ENCODE measurements around the gene TMEM263. TPM values are rescaled to one million over a fixed set of nuclear protein-coding genes. Genes with fewer than 3 reads are reported as not detected.

The TMEM263 gene
- total and polyA plus RNA-seq, 2 of the 8 experiments (the other 6 are each of a cell fraction or from before 2014, with no cell fraction given), result 2.9 to 12.3 TPM

DNA sequence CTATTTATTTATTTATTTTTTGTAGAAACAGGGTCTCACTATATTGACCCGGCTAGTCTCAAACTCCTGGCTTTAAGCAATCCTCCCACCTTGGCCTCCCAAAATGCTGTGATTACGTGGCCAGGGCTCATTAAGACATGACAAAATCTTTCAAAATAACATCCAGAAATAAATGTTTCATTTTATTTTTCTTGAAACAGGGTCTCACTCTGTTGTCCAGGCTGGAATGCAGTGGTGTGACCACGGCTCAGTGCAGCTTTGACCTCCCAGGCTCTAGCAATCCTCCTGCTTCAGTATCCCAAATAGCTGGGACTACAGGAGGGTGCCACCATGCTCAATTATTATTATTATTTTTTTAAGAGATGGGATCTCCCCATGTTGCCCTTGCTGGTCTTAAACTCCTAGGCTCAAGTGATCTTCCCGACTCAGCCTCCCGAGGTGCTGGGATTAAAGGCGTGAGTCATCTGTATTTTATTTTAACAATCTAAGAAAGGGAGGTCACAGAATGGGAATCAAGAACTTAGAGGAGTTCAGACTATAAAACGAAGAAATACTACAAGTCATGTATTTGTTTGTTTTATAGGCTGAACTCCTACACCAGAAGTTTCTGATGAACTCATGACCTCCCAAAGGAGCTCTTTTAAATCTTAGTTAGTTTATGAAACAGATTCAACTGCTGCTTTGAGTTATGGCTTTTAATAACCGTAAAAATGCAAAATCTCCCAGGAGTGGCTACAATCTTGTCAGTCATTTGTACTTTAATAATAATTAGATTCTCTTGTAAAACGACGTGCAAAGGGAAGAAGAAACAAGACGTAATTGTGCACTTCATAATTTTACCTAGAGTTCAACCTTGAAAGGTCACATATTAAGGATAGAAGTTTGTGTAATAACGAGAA lies 2.1 kb upstream of the TMEM263 start:
- Histone ChIP-seq H3K27me3 (replicated peaks in 1 of 4; ENCODE audit: control insufficient read depth in 3 of 4, extremely low read depth in 1 of 4, insufficient read depth in 3 of 4, low read length in 3 of 4) (peaks cover 0 to 12% (median 8%) of the 10 kb centered on the region in 4 experiments; a peak in 6 of 7 replicates), H3K4me3 (ENCODE audit: extremely low read depth in 1 of 4, insufficient read depth in 2 of 4, low read depth in 3 of 4, low read length in 4 of 4) (no peak overlapping the region)
- WGBS, 2 experiments (ENCODE audit: extremely low coverage in 1 of 2, insufficient coverage in 1 of 2, insufficient read length in 1 of 2, insufficient replicate concordance in 2 of 2, low coverage in 1 of 2, low lambda C conversion rate in 2 of 2, missing lambda C conversion rate in 1 of 2), result 86% methylated on average over 12 of the region's 12 CpGs; no CpG with 5 or more reads in 1 of the 2 experiments
- TF ChIP-seq BCL11A (IDR thresholded peaks at IDR 0.05; ENCODE audit: low read depth in 2 of 2, low read length in 2 of 2), result no peak
- no peak for TF ChIP-seq HDAC2 (IDR thresholded peaks at IDR 0.05; ENCODE audit: borderline replicate concordance in 1 of 2, low read depth in 2 of 2, low read length in 2 of 2)
- no peak for TF ChIP-seq NRF1 (IDR thresholded peaks at IDR 0.05; ENCODE audit: low read depth, low read length)
- no peak for TF ChIP-seq ZNF274 (IDR thresholded peaks at IDR 0.05; ENCODE audit: borderline replicate concordance, extremely low read depth, low read length)
- no peak for TF ChIP-seq TCF12 (IDR thresholded peaks at IDR 0.05; ENCODE audit: low read depth, low read length)
- TF ChIP-seq JUND (IDR thresholded peaks at IDR 0.05; ENCODE audit: low read length), result no peak
- TF ChIP-seq PHF8 (conservative IDR thresholded peaks at IDR 0.05; ENCODE audit: low read depth, low read length), result no peak
- TF ChIP-seq POLR2AphosphoS5 (IDR thresholded peaks at IDR 0.05; ENCODE audit: low read depth, low read length), result no peak
- TF ChIP-seq, protein P1, sequence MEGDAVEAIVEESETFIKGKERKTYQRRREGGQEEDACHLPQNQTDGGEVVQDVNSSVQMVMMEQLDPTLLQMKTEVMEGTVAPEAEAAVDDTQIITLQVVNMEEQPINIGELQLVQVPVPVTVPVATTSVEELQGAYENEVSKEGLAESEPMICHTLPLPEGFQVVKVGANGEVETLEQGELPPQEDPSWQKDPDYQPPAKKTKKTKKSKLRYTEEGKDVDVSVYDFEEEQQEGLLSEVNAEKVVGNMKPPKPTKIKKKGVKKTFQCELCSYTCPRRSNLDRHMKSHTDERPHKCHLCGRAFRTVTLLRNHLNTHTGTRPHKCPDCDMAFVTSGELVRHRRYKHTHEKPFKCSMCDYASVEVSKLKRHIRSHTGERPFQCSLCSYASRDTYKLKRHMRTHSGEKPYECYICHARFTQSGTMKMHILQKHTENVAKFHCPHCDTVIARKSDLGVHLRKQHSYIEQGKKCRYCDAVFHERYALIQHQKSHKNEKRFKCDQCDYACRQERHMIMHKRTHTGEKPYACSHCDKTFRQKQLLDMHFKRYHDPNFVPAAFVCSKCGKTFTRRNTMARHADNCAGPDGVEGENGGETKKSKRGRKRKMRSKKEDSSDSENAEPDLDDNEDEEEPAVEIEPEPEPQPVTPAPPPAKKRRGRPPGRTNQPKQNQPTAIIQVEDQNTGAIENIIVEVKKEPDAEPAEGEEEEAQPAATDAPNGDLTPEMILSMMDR (IDR thresholded peaks at IDR 0.05; ENCODE audit: control extremely low read depth in 1 of 3, insufficient read depth in 1 of 3, low read depth in 1 of 3, low read length in 3 of 3), result no peak

More for the DNA sequence above, 2.1 kb upstream of the TMEM263 start:
- Histone ChIP-seq H3K4ac (replicated peaks; ENCODE audit: insufficient read length, low read depth, low read length) (no peak overlapping the region), H3K4me1 (replicated peaks in 1 of 4; ENCODE audit: control insufficient read depth in 3 of 4, insufficient read depth in 4 of 4, low read length in 3 of 4) (0 out of 7 replicates have a peak, but pooled peaks cover 0 to 3% (median 0%) of the 10 kb centered on the region in 4 experiments), H4K20me1 (replicated peaks in 1 of 2; ENCODE audit: control insufficient read depth in 1 of 2, insufficient read depth in 2 of 2, low read length in 2 of 2) (peaks cover 0 to 2% of the 10 kb centered on the region in 2 experiments), H3K18ac (ENCODE audit: extremely low read depth, low read length) (no peak overlapping the region), H3K4me2 (ENCODE audit: insufficient read depth in 1 of 2, low read depth in 2 of 2, low read length in 2 of 2) (no peak overlapping the region; a peak in 1 of 4 replicates), H2AFZ (ENCODE audit: low read length) (no peak overlapping the region), H2BK120ac (replicated peaks; ENCODE audit: low read depth, low read length) (no peak overlapping the region), H3K36me3 (ENCODE audit: control insufficient read depth in 2 of 4, insufficient read depth in 4 of 4, low read length in 3 of 4) (no peaks in the 10 kb centered on the region), H3K79me1 (ENCODE audit: low read depth, low read length) (no peaks in the 10 kb centered on the region), H2BK20ac (ENCODE audit: low read length) (no peak overlapping the region), H2BK15ac (ENCODE audit: low read length) (no peak overlapping the region), H2AK5ac (ENCODE audit: low read depth, low read length) (no peak overlapping the region), H4K91ac (replicated peaks; ENCODE audit: insufficient read length, low read length) (no peak overlapping the region), H3K23me2 (ENCODE audit: low read depth, low read length) (peaks cover 12% of the 10 kb centered on the region), H3K14ac (ENCODE audit: insufficient read length) (no peak overlapping the region), H2BK12ac (ENCODE audit: low read depth, low read length) (no peak overlapping the region), H4K8ac (ENCODE audit: extremely low read depth, insufficient read depth, low read length) (no peak overlapping the region), H3K9ac (replicated peaks in 1 of 4; ENCODE audit: extremely low read depth in 1 of 4, low read depth in 3 of 4, low read length in 3 of 4) (no peak overlapping the region), H3K23ac (ENCODE audit: insufficient read length) (no peak overlapping the region), H3K79me2 (ENCODE audit: control insufficient read depth in 1 of 2, insufficient read depth in 2 of 2, low read length in 2 of 2) (peaks cover 0 to 12% of the 10 kb centered on the region in 2 experiments; a peak in 2 of 4 replicates), H2BK5ac (ENCODE audit: low read depth, low read length) (no peak overlapping the region), H3K27ac (ENCODE audit: low read depth, low read length) (no peak overlapping the region), H3K9me3 (ENCODE audit: insufficient read depth in 2 of 2, low read depth in 1 of 2, low read length in 1 of 2) (peaks cover 2 to 6% of the 10 kb centered on the region in 2 experiments; a peak in 2 of 4 replicates), H4K5ac (ENCODE audit: insufficient read length, low read depth, low read length) (no peak overlapping the region), H3K56ac (replicated peaks; ENCODE audit: insufficient read length, low read depth, low read length) (no peak overlapping the region)
- FAIRE-seq (no peak), DNase-seq (ENCODE audit: low read depth in 1 of 2, low spot score in 2 of 2) (no peak)
- ChIA-PET CTCF (ENCODE audit: partially characterized antibody) (interaction anchor here (0.7 kb wide), 1 partner anchor 146 kb away, joined by 3 read pairs; no protein-coding TSS in a partner anchor), POLR2A (ENCODE audit: partially characterized antibody) (no interaction called here)

Data from H1 (cell line).